Aorta (tissue), 5 donors: ENCODE measurements around the gene HSPB1. TPM values are rescaled to one million over a fixed set of nuclear protein-coding genes. Genes with fewer than 3 reads are reported as not detected.
"Not testable (repeated sequence)": the region's sequence is repeated elsewhere in the genome, so short reads cannot be mapped to it uniquely, and the experiment has no call there.

Experiments
- ATAC-seq: fragments of 200-7000 bp; cut with Tn5 transposase; one replicate; pipeline ENCODE4 v1.9.1; 2022; ENCODE audit warnings: moderate library complexity; ENCODE audit not compliant: low FRiP score
- DNase-seq, 2 donors: peaks; one replicate each; pipeline ENCODE4 v3.0.0-alpha.2; 2020
- H3K27ac ChIP-seq, 2 donors: one replicate each; pipeline ENCODE4 v1.5.1; 2013; ENCODE audit warnings: low read length in 2 of 2, mild to moderate bottlenecking in 2 of 2, moderate library complexity in 2 of 2, control low read depth in 1 of 2, inconsistent platforms in 1 of 2, low read depth in 1 of 2
- H3K27me3 ChIP-seq, 2 donors: one replicate each; pipeline ENCODE4 v1.6.1; 2013; ENCODE audit warnings: control low read depth in 1 of 2, low read length in 1 of 2, mild to moderate bottlenecking in 1 of 2, moderate library complexity in 1 of 2; ENCODE audit not compliant: insufficient read depth in 2 of 2, control insufficient read depth in 1 of 2
- H3K36me3 ChIP-seq, 2 donors: one replicate each; pipeline ENCODE4 v1.6.1; 2013; ENCODE audit warnings: control low read depth in 1 of 2, low read length in 1 of 2, mild to moderate bottlenecking in 1 of 2; ENCODE audit not compliant: insufficient read depth in 2 of 2, control insufficient read depth in 1 of 2
- H3K4me1 ChIP-seq, 2 donors: one replicate each; pipeline ENCODE4 v1.6.1; 2013; ENCODE audit warnings: low read length in 2 of 2, control low read depth in 1 of 2, mild to moderate bottlenecking in 1 of 2, moderate library complexity in 1 of 2; ENCODE audit not compliant: insufficient read depth in 2 of 2, control insufficient read depth in 1 of 2
- H3K4me3 ChIP-seq, 2 donors: one replicate each; pipeline ENCODE4 v1.5.1; 2013; ENCODE audit warnings: low read length in 2 of 2, control low read depth in 1 of 2, mild to moderate bottlenecking in 1 of 2
- H3K9me3 ChIP-seq: one replicate; pipeline ENCODE4 v1.6.1; 2013; ENCODE audit warnings: mild to moderate bottlenecking, low read length; ENCODE audit not compliant: control insufficient read depth
- WGBS, 2 donors: extraction: QIAGEN DNeasy Blood & Tissue Kit; methylation state at CpG; one replicate each; pipeline ENCODE4 v1.1.7; 2013; 5-methylcytosine and 5-hydroxymethylcytosine counted together
- intact Hi-C, 2 donors: fragments of 100-400 bp; cut with DNase I; formaldehyde crosslinking; loops; one replicate each; pipeline versions ENCODE4 v1.14.2 to v1.15.0; 2022
- polyA plus RNA-seq, 2 donors: library from polyadenylated mRNA; stranded (reverse); fragments of 200-250 nt; gene quantifications; one replicate each; pipeline ENCODE4 v1.2.3, GENCODE V29; 2013
- total RNA-seq, 2 donors: library from RNA; stranded (reverse); fragmentation: NEBNext Ultra II Directional; extraction: Animal tissue kit (Norgen Biotek cat#: 25700); gene quantifications; one replicate each; pipeline ENCODE4 v1.2.1, GENCODE V29; 2021
- donor health status: healthy with polysubstance abuse.
- donor health status: Bipolar disorder and iron deficiency.
- donor health status: DM: no; HTN: no; CAD: no.
- donor health status: DM: no; HTN: no; CAD: no.
- donor health status: DM: yes; HTN: yes; CAD: no.

HSPB1 gene
- total and polyA plus RNA-seq, 4 donors: 742 to 2,295 (median 1,521) TPM

GRCh38 chr7:76308874-76309273 lies 6.4 kb downstream of the HSPB1 start:
- H3K27me3 ChIP-seq, H3K27ac ChIP-seq, H3K4me3 ChIP-seq, ATAC-seq, H3K9me3 ChIP-seq, intact Hi-C loops, H3K4me1 ChIP-seq, DNase-seq, H3K36me3 ChIP-seq: not testable (repeated sequence)
- WGBS, 2 donors: 91 to 95% methylated on average over 12 of the region's 12 CpGs

- H3K27ac ChIP-seq, intact Hi-C loops, H3K9me3 ChIP-seq, ATAC-seq, H3K27me3 ChIP-seq, H3K4me3 ChIP-seq, H3K36me3 ChIP-seq, H3K4me1 ChIP-seq: not testable (repeated sequence)
- 97% methylated on average over 46 to 50 of the region's 50 CpGs for WGBS, 2 donors
- peak in 1 of 2 donors; percentile 45 for DNase-seq
These were observed 7.0 kb downstream of the HSPB1 start for GRCh38 chr7:76309341-76310101.

- no peak overlapping the region for H3K4me3 ChIP-seq
- no peaks in the 10 kb centered on the region for H3K36me3 ChIP-seq
- DNase-seq (peak in 1 of 2 donors; percentile 50), ATAC-seq (no peak)
- no peaks in the 10 kb centered on the region for H3K27me3 ChIP-seq
- no peaks in the 10 kb centered on the region for H3K4me1 ChIP-seq
- 43 to 48% methylated on average over 21 of the region's 21 CpGs for WGBS, 2 donors
- intact Hi-C loops: no loop called here
- no peaks in the 10 kb centered on the region for H3K9me3 ChIP-seq
- peak overlapping the region in 1 of 2 donors; percentile 10 for H3K27ac ChIP-seq
These were observed 7.9 kb downstream of the HSPB1 start for GRCh38 chr7:76310102-76310957.

- H3K27me3 ChIP-seq, H3K9me3 ChIP-seq, intact Hi-C loops, H3K36me3 ChIP-seq, H3K27ac ChIP-seq, ATAC-seq, DNase-seq, H3K4me3 ChIP-seq, H3K4me1 ChIP-seq: not testable (repeated sequence)
- 97 to 100% methylated on average over 6 of the region's 6 CpGs for WGBS, 2 donors
These were observed 9.4 kb downstream of the HSPB1 start for GRCh38 chr7:76311838-76312237.

- Histone ChIP-seq H3K27me3 (no peaks in the 10 kb centered on the region), H3K4me1 (peaks cover 0 to 1% of the 10 kb centered on the region in 2 donors), H3K9me3 (no peaks in the 10 kb centered on the region), H3K27ac (no peak overlapping the region), H3K36me3 (no peaks in the 10 kb centered on the region), H3K4me3 (no peak overlapping the region)
- intact Hi-C loops: loop anchor here (1.0 to 2.0 kb wide), 4 partner anchors 23 to 136 kb away; no protein-coding TSS in a partner anchor
- WGBS, 2 donors: 8 to 9% methylated on average over 15 of the region's 15 CpGs
- peak; percentile 97 to 99 for DNase-seq
- ATAC-seq: peak; percentile 93
These were observed 11.7 kb downstream of the HSPB1 start for GRCh38 chr7:76314042-76314721.

GRCh38 chr7:76314740-76315139 lies 12.3 kb downstream of the HSPB1 start:
- not testable (repeated sequence) for H3K27ac ChIP-seq, H3K36me3 ChIP-seq, H3K9me3 ChIP-seq, H3K27me3 ChIP-seq, ATAC-seq, H3K4me3 ChIP-seq, H3K4me1 ChIP-seq, DNase-seq
- intact Hi-C loops: loop anchor here (1.0 to 5.0 kb wide), 6 partner anchors 23 to 136 kb away; no protein-coding TSS in a partner anchor
- WGBS, 2 donors: 54 to 58% methylated on average over 6 of the region's 6 CpGs

- Histone ChIP-seq H3K27me3 (no peaks in the 10 kb centered on the region), H3K9me3 (no peaks in the 10 kb centered on the region), H3K27ac (no peak overlapping the region), H3K4me1 (peaks cover 0 to 2% of the 10 kb centered on the region in 2 donors), H3K36me3 (no peaks in the 10 kb centered on the region), H3K4me3 (no peak overlapping the region)
- no peak for ATAC-seq
- WGBS, 2 donors: 77 to 79% methylated on average over 5 of the region's 5 CpGs
- peak; percentile 38 to 49 for DNase-seq
- intact Hi-C loops: loop anchor here in 1 of 2 donors (2.0 to 5.0 kb wide), 4 partner anchors 25 to 137 kb away; no protein-coding TSS in a partner anchor
These were observed 12.9 kb downstream of the HSPB1 start for GRCh38 chr7:76315364-76315763.

- intact Hi-C loops: loop anchor here in 1 of 2 donors (5.0 kb wide), 2 partner anchors 35 to 75 kb away; no protein-coding TSS in a partner anchor
- H3K27ac ChIP-seq: peak overlapping the region in 1 of 2 donors; percentile 72
- peaks cover 0 to 2% of the 10 kb centered on the region in 2 donors for H3K4me1 ChIP-seq
- no peaks in the 10 kb centered on the region for H3K9me3 ChIP-seq
- 52 to 55% methylated on average over 14 of the region's 14 CpGs for WGBS, 2 donors
- DNase-seq: peak; percentile 63 to 76
- ATAC-seq: no peak
- no peaks in the 10 kb centered on the region for H3K36me3 ChIP-seq
- H3K27me3 ChIP-seq: no peaks in the 10 kb centered on the region
- no peak overlapping the region for H3K4me3 ChIP-seq
These were observed 14.7 kb downstream of the HSPB1 start for GRCh38 chr7:76316984-76317781.
